Skeletal muscle cell (primary cell): ENCODE data around the gene CCL4.
"Not testable (repeated sequence)": the region's sequence is repeated elsewhere in the genome, so short reads cannot be mapped to it uniquely, and the experiment has no call there.

Source experiments
- DNase-seq: peaks from one replicate; pipeline ENCODE4 v3.0.0-alpha.2; 2010; ENCODE audit warnings: low read depth
- H3K4me3 ChIP-seq: 2 replicates; pipeline ENCODE4 v1.5.1; 2011; ENCODE audit warnings: low read depth, mild to moderate bottlenecking, control low read depth, low read length, moderate library complexity

The CCL4 gene

GRCh38 chr17:36087471-36087870 lies 16.2 kb upstream of the CCL4 start:
- not testable (repeated sequence) for DNase-seq, H3K4me3 ChIP-seq

- not testable (repeated sequence) for H3K4me3 ChIP-seq, DNase-seq
Measured at GRCh38 chr17:36087897-36088572, 15.6 kb upstream of the CCL4 start.

GRCh38 chr17:36088670-36089338 lies 14.8 kb upstream of the CCL4 start:
- H3K4me3 ChIP-seq: no peak overlapping the region
- no peak for DNase-seq

- no peak for DNase-seq
- no peak overlapping the region for H3K4me3 ChIP-seq
Measured at GRCh38 chr17:36089339-36089865, 14.2 kb upstream of the CCL4 start.

GRCh38 chr17:36089888-36090836 lies 13.5 kb upstream of the CCL4 start, which contains the start of gene CCL3:
CCL3 (minus strand) TSS chr17:36090143; CDS start chr17:36090058, 85 bp downstream.
- no peak within 1 kb of the TSS for H3K4me3 ChIP-seq
- DNase-seq: no peak

- DNase-seq: no peak
- no peak overlapping the region for H3K4me3 ChIP-seq
Measured at GRCh38 chr17:36092230-36092629, 11.4 kb upstream of the CCL4 start.

- not testable (repeated sequence) for DNase-seq, H3K4me3 ChIP-seq
Measured at GRCh38 chr17:36092715-36093114, 10.9 kb upstream of the CCL4 start.

- H3K4me3 ChIP-seq: no peak overlapping the region
- DNase-seq: no peak
Measured at GRCh38 chr17:36094232-36094631, 9.4 kb upstream of the CCL4 start.

GRCh38 chr17:36094746-36095145 lies 8.9 kb upstream of the CCL4 start:
- DNase-seq: no peak
- no peak overlapping the region for H3K4me3 ChIP-seq

GRCh38 chr17:36095992-36096391 lies 7.6 kb upstream of the CCL4 start:
- no peak for DNase-seq

GRCh38 chr17:36099004-36099403 lies 4.6 kb upstream of the CCL4 start:
- DNase-seq, H3K4me3 ChIP-seq: not testable (repeated sequence)

More at GRCh38 chr17:36095992-36096391, 7.6 kb upstream of the CCL4 start:
- no peak overlapping the region for H3K4me3 ChIP-seq

- H3K4me3 ChIP-seq, DNase-seq: not testable (repeated sequence)
Measured at GRCh38 chr17:36104246-36104645, 619 bp downstream of the CCL4 start.

GRCh38 chr17:36104701-36105181 lies 1.1 kb downstream of the CCL4 start:
- no peak for DNase-seq
- no peak overlapping the region for H3K4me3 ChIP-seq

- DNase-seq: no peak
- no peak overlapping the region for H3K4me3 ChIP-seq
Measured at GRCh38 chr17:36105781-36106492, 2.3 kb downstream of the CCL4 start.

- DNase-seq: no peak
Measured at GRCh38 chr17:36106493-36106835, 2.8 kb downstream of the CCL4 start.

GRCh38 chr17:36107660-36108059 lies 4.0 kb downstream of the CCL4 start:
- no peak overlapping the region for H3K4me3 ChIP-seq
- no peak for DNase-seq

More at GRCh38 chr17:36106493-36106835, 2.8 kb downstream of the CCL4 start:
- H3K4me3 ChIP-seq: no peak overlapping the region

GRCh38 chr17:36108265-36108664 lies 4.6 kb downstream of the CCL4 start:
- H3K4me3 ChIP-seq, DNase-seq: not testable (repeated sequence)

GRCh38 chr17:36111068-36111490 lies 7.5 kb downstream of the CCL4 start:
- no peak overlapping the region for H3K4me3 ChIP-seq
- DNase-seq: no peak

- no peak for DNase-seq
- no peak overlapping the region for H3K4me3 ChIP-seq
Measured at GRCh38 chr17:36112572-36112971, 8.9 kb downstream of the CCL4 start.
